KG1 (cell line): ENCODE results near the gene USP37.

Experiments
- DNase-seq: peaks from one replicate; lab custom pipeline; 2025; lab: John Stamatoyannopoulos, UW

Gene USP37

GRCh38 chr2:218430721-218431120 is 137.4 kb downstream of the USP37 start:
- DNase-seq: no peak

- no peak for DNase-seq
These were observed 138.0 kb downstream of the USP37 start for GRCh38 chr2:218429911-218430692.

- no peak for DNase-seq
These were observed 139.1 kb downstream of the USP37 start for GRCh38 chr2:218428846-218429558.

- DNase-seq: no peak
These were observed 140.4 kb downstream of the USP37 start for GRCh38 chr2:218427741-218428140.

- DNase-seq: no peak
These were observed 142.6 kb downstream of the USP37 start for GRCh38 chr2:218425531-218425930.

- no peak for DNase-seq
These were observed 144.6 kb downstream of the USP37 start for GRCh38 chr2:218423584-218423983.

- no peak for DNase-seq
These were observed 145.6 kb downstream of the USP37 start for GRCh38 chr2:218422403-218423086.

GRCh38 chr2:218421027-218421426 is 147.1 kb downstream of the USP37 start:
- DNase-seq: no peak

GRCh38 chr2:218419630-218420216 is 148.4 kb downstream of the USP37 start:
- DNase-seq: no peak

- DNase-seq: no peak
These were observed 149.3 kb downstream of the USP37 start, which contains the start of gene VIL1 for GRCh38 chr2:218418717-218419458. VIL1 (plus strand) TSS chr2:218419123; CDS start chr2:218423779, 4,656 bp downstream.

- DNase-seq: no peak
These were observed 149.8 kb downstream of the USP37 start for GRCh38 chr2:218418321-218418716.

GRCh38 chr2:218407717-218408116 is 160.4 kb downstream of the USP37 start:
- no peak for DNase-seq

GRCh38 chr2:218406949-218407618 is 161.1 kb downstream of the USP37 start:
- DNase-seq: peak; percentile 86

- peak; percentile 94 for DNase-seq
These were observed 161.8 kb downstream of the USP37 start for GRCh38 chr2:218406209-218406948.

GRCh38 chr2:218405746-218406208 is 162.4 kb downstream of the USP37 start:
- no peak for DNase-seq

- DNase-seq: no peak
These were observed 162.9 kb downstream of the USP37 start for GRCh38 chr2:218405086-218405745.

GRCh38 chr2:218404351-218405085 is 163.6 kb downstream of the USP37 start:
- DNase-seq: no peak

- DNase-seq: no peak
These were observed 164.3 kb downstream of the USP37 start for GRCh38 chr2:218403810-218404209.

GRCh38 chr2:218402911-218403411 is 165.2 kb downstream of the USP37 start:
- DNase-seq: no peak
